Esophagus muscularis mucosa (tissue), 4 donors: ENCODE data around the gene CKAP5. TPM values are rescaled to one million over a fixed set of nuclear protein-coding genes. Genes with fewer than 3 reads are reported as not detected.

Experiments used
- DNase-seq: peaks from one replicate; pipeline ENCODE4 v3.0.0-alpha.2; 2017; ENCODE audit errors: extremely low spot score
- H3K27ac ChIP-seq, 4 donors: fragments of 200-600 bp; sonication (generic); replicated peaks in 1 of 4; 1 replicate in 3 of 4; 2 replicates in 1 of 4; pipeline ENCODE4 v1.5.1; 2016 to 2019; ENCODE audit warnings: mild to moderate bottlenecking in 1 of 4
- H3K27me3 ChIP-seq, 4 donors: fragments of 200-600 bp; sonication (generic); one replicate each; pipeline versions ENCODE4 v1.5.1 to v1.6.0; 2016 to 2019
- H3K36me3 ChIP-seq, 4 donors: fragments of 200-600 bp; sonication (generic); one replicate each; pipeline ENCODE4 v1.5.1; 2016 to 2019
- H3K4me1 ChIP-seq, 4 donors: fragments of 200-600 bp; sonication (generic); one replicate each; pipeline ENCODE4 v1.5.1; 2016 to 2019
- H3K4me3 ChIP-seq, 4 donors: fragments of 200-600 bp; sonication (generic); 1 replicate in 2 of 4; 2 replicates in 2 of 4; pipeline ENCODE4 v1.5.1; 2016 to 2019; ENCODE audit warnings: mild to moderate bottlenecking in 4 of 4, moderate library complexity in 1 of 4
- H3K9me3 ChIP-seq, 4 donors: fragments of 200-600 bp; sonication (generic); 1 replicate in 3 of 4; 2 replicates in 1 of 4; pipeline ENCODE4 v1.5.1; 2016 to 2019
- EP300 ChIP-seq: sonication (generic); formaldehyde crosslinking; IDR thresholded peaks from one replicate; pipeline ENCODE4 v1.6.1; 2017; ENCODE audit warnings: antibody characterized with exemption
- POLR2A ChIP-seq: fragments of 450-650 bp; IDR thresholded peaks from one replicate; pipeline ENCODE4 v1.6.1; 2017; ENCODE audit warnings: antibody characterized with exemption, moderate library complexity, mild to moderate bottlenecking, low read depth
- POLR2AphosphoS5 ChIP-seq, 2 donors: sonication (generic); formaldehyde crosslinking; IDR thresholded peaks; one replicate each; pipeline ENCODE4 v1.6.1; 2017; ENCODE audit warnings: antibody characterized with exemption in 2 of 2
- WGBS: methylation state at CpG from one replicate; pipeline ENCODE4 v1.1.5; 2018; 5-methylcytosine and 5-hydroxymethylcytosine counted together
- intact Hi-C: fragments of 100-400 bp; cut with DNase I; formaldehyde crosslinking; loops from one replicate; pipeline ENCODE4 v1.15.1; 2023
- small RNA-seq, 3 donors: library from RNA; depleted of rRNA; stranded (forward); fragments of <200 nt; gene quantifications; one replicate each; pipeline ENCODE3, GENCODE V24; 2016
- total RNA-seq, 4 donors: library from RNA; depleted of rRNA; stranded (reverse); fragments of >200 nt; gene quantifications; one replicate each; pipeline versions ENCODE4 v1.1.0 to v1.2.1, GENCODE V29; 2016
- TF ChIP-seq, protein P1 (sequence below), 3 experiments: fragments of 200-600 bp in 2 of 3; fragments of 450-650 bp in 1 of 3; sonication (generic) in 2 of 3; IDR thresholded peaks; one replicate each; pipeline ENCODE4 v1.5.1; 2017 to 2019; ENCODE audit warnings: antibody characterized with exemption in 3 of 3, mild to moderate bottlenecking in 2 of 3, moderate library complexity in 1 of 3

CKAP5 gene
- total RNA-seq, 4 donors from 2014 or later, result 32.4 to 49.2 (median 40.0) TPM

DNA sequence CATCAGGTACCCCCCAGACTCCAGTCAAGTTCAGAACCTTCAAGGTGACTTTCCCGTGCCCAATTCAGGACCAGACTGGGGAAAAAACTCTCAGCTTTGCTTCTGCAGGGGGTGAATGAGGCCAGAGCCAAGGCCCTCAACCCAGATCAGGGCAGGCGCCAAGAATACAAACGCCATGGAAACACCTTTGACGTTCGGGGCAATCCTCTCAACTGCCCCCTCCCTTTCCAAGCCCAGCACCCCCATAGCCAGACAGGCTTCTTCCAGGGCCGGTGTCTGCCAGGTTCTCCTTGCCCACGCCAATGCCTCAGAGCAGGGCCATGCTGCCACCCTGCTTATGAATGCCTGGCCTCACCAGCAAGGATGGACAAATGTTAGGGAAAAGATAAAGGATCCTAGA, 151.5 kb downstream of the CKAP5 start:
- Histone ChIP-seq H3K4me1 (peaks cover 46 to 62% (median 59%) of the 10 kb centered on the region in 4 donors), H3K27ac (peak overlapping the region; percentile 40 to 65 (median 55)), H3K27me3 (no peaks in the 10 kb centered on the region), H3K4me3 (no peak overlapping the region), H3K36me3 (peaks cover 31 to 77% (median 66%) of the 10 kb centered on the region in 4 donors), H3K9me3 (no peaks in the 10 kb centered on the region)
- intact Hi-C loops, result no loop called here
- WGBS, result 92% methylated on average over 2 of the region's 7 CpGs
- DNase-seq, result no peak
- TF ChIP-seq EP300 (no peak), POLR2A (no peak), POLR2AphosphoS5 (IDR thresholded peaks at IDR 0.05) (no peak)
- TF ChIP-seq, protein P1, sequence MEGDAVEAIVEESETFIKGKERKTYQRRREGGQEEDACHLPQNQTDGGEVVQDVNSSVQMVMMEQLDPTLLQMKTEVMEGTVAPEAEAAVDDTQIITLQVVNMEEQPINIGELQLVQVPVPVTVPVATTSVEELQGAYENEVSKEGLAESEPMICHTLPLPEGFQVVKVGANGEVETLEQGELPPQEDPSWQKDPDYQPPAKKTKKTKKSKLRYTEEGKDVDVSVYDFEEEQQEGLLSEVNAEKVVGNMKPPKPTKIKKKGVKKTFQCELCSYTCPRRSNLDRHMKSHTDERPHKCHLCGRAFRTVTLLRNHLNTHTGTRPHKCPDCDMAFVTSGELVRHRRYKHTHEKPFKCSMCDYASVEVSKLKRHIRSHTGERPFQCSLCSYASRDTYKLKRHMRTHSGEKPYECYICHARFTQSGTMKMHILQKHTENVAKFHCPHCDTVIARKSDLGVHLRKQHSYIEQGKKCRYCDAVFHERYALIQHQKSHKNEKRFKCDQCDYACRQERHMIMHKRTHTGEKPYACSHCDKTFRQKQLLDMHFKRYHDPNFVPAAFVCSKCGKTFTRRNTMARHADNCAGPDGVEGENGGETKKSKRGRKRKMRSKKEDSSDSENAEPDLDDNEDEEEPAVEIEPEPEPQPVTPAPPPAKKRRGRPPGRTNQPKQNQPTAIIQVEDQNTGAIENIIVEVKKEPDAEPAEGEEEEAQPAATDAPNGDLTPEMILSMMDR (IDR thresholded peaks at IDR 0.05), result no peak

DNA sequence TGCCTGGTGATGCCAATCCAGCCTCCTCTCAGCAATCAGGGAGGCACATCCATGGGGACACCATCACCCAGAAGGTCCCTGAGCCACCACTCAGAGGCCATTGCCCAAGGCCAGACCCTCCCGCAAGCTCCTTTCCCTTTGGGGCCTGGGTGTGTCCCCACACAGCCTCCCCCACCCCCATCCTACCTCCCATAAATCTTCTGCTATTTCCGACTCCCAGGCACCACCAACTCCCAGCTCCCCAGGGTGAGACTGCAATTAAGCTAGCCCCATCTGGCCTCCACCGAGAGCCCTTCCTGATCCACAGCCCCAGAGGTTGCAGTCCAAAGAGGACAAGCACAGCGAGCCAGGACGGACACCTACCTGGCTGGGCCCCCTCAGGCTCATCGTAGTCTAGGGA, 152.0 kb downstream of the CKAP5 start:
- TF ChIP-seq, protein P1 (IDR thresholded peaks at IDR 0.05), result no peak
- no peak for TF ChIP-seq POLR2A
- TF ChIP-seq EP300, result no peak
- TF ChIP-seq POLR2AphosphoS5 (IDR thresholded peaks at IDR 0.05), result no peak
- 88% methylated on average over 3 of the region's 6 CpGs for WGBS
- Histone ChIP-seq H3K36me3 (peaks cover 31 to 82% (median 72%) of the 10 kb centered on the region in 4 donors), H3K4me1 (peaks cover 40 to 57% (median 53%) of the 10 kb centered on the region in 4 donors), H3K9me3 (no peaks in the 10 kb centered on the region), H3K27ac (peak overlapping the region; percentile 40 to 65 (median 55)), H3K4me3 (no peak overlapping the region), H3K27me3 (no peaks in the 10 kb centered on the region)
- intact Hi-C loops, result no loop called here
- no peak for DNase-seq

DNA sequence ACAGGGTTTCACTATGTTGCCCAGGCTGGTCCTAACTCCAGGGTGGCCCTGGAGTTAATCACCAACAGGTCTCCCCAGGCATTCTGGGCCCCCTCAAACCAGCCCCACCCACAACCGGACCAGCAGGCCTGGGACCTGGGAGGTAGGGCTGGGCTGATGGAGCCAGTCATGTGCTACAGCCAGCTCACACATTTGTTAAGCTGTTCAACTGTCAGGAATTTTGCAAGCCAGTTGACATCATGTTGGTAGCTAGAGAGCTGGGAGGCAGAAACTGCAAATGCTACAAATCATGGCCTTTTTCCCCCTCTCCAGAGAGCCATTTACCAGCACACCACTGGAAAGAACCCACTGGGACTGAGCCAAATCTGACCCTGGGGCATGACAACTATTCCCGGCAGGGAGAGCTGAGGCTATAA, 152.5 kb downstream of the CKAP5 start:
- peaks cover 31 to 87% (median 75%) of the 10 kb centered on the region in 4 donors for H3K36me3 ChIP-seq
- no peak for TF ChIP-seq EP300
- TF ChIP-seq, protein P1 (IDR thresholded peaks at IDR 0.05), result no peak
- TF ChIP-seq POLR2AphosphoS5 (IDR thresholded peaks at IDR 0.05), result peak; percentile 14 to 20
- no peak for TF ChIP-seq POLR2A
- H3K27me3 ChIP-seq, result no peaks in the 10 kb centered on the region
- DNase-seq, result no peak
- 56% methylated on average over 1 of the region's 2 CpGs for WGBS
- no peaks in the 10 kb centered on the region for H3K9me3 ChIP-seq
- peaks cover 36 to 52% (median 50%) of the 10 kb centered on the region in 4 donors for H3K4me1 ChIP-seq
- no peak overlapping the region for H3K4me3 ChIP-seq
- intact Hi-C loops, result no loop called here
- peak overlapping the region; percentile 40 to 65 (median 55) for H3K27ac ChIP-seq

Small RNA genes lying within 50 kb of the gene (small RNA-seq; reads per million reads assigned to genes)
- 0 to 0.08 (median 0) reads per million in 3 donors for gene MIR5582
- gene RF00573, result 0 reads per million in 3 donors
- 19.6 to 30.1 (median 29.1) reads per million in 3 donors for gene SNORD67

Other genes starting within 250 kb of the CKAP5 start
- gene HARBI1, start 229.1 kb downstream of the CKAP5 start, total RNA-seq, result 1 to 10 TPM; 2.5 to 3.3 (median 3.0) TPM
- 10 to 100 TPM; 68.7 to 74.3 (median 72.1) TPM for gene ATG13, start 228.7 kb downstream of the CKAP5 start, total RNA-seq
- 100 to 1,000 TPM in 2 of 4 donors, 10 to 100 TPM in 2; 73.1 to 139 (median 92.3) TPM for gene ARHGAP1, start 145.7 kb downstream of the CKAP5 start, total RNA-seq
- gene ZNF408, start 145.2 kb downstream of the CKAP5 start, total RNA-seq, result 10 to 100 TPM in 2 of 4 donors, 1 to 10 TPM in 2; 7.1 to 12.6 (median 10.3) TPM
- 1 to 10 TPM in 1 of 4 donors, under 1 TPM in 1, not detected in 2; 0.42 to 1.1 TPM for gene F2, start 127.1 kb downstream of the CKAP5 start, total RNA-seq
- gene LRP4, start 72.3 kb upstream of the CKAP5 start, total RNA-seq, result 1 to 10 TPM; 2.3 to 7.4 (median 3.5) TPM
- 10 to 100 TPM; 13.3 to 26.4 (median 19.1) TPM for gene CSTPP1, start 90.5 kb upstream of the CKAP5 start, total RNA-seq